SIG-M5 treated with dmso at 0.1 percent for 504 hours (cell line): ENCODE measurements around the gene COA1.
"Not testable (repeated sequence)": the region's sequence is repeated elsewhere in the genome, so short reads cannot be mapped to it uniquely, and the experiment has no call there.

ENCODE experiments used
- DNase-seq: peaks from one replicate; lab custom pipeline; 2025; ENCODE audit not compliant: unreplicated experiment; lab: John Stamatoyannopoulos, UW

The COA1 gene

GRCh38 chr7:43634384-43634783 is 94.9 kb downstream of the COA1 start:
- no peak for DNase-seq

DNA sequence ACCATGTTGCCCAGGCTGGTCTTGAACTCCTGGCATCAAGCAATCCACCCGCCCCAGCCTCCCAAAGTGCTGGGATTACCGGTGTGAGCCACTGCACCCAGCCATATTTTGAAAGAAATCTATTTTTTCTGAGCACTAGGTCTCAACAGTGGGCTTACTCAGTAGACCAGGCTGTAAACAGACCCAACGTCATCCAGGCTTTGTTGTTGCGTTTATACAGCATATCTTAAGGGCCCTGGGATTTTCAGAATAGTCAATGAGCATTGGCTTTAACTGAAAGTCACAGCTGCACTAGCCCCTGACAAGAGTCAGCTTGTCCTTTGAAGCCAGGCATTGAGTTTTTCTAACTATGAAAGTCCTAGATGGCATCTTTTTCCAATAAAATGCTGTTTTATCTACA is 96.6 kb downstream of the COA1 start:
- no peak for DNase-seq

DNA sequence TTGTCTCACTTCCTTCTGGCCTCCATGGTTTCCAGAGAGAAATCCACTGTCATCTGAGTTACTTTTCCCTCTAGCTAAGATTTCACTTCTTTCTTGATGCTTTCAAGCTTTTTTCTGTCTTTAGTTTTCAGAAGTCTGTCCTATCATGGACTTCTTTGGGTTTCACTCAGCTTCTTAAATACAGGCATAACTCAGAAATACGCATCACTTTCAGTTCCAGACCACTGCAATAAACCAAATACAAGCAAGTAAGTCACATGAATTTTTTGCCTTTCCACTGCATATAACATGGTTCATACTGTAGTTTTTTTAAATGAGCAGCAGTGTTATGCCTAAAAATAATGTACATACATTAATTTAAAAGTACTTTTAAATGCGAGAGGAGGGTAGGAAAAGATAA is 97.8 kb downstream of the COA1 start:
- no peak for DNase-seq

DNA sequence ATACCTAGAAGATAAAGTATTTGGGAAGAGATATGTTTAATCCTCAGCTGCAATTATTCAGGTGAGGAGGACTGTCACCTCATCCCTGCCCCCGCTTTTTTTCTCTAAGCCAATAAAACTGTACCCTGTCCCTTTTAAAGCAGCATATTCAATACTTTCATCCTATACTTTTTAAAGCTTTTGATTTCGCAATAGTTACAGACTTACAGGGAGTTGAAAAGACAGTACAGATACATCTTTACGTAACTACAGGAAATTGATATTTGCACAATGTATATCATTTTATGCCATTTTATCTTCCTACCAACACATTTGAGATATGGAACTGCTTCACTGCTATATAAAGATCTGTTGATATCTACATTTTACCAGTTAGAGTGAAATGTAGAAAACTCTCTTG is 98.8 kb downstream of the COA1 start:
- peak; percentile 42 for DNase-seq

DNA sequence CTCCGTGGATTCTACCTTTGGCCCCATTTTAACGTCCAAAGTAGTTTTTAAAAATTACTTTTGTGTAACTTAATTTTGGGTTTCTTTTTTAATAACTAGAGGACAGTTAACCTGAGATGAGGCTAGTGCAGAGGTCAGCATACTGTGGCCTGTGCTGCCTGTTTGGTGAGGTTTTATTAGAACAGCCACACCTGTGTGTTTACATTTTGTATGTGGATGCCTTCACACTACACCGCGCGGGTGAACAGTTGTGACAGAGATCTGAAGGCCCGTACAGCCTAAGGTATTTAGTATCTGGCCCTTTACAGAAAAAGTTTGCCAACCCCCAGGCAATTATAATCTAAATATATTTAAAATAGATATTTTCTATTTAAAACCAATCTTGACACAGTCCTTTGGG is 99.5 kb downstream of the COA1 start:
- DNase-seq = no peak

- DNase-seq = no peak
Observed at GRCh38 chr7:43628431-43628830, 100.9 kb downstream of the COA1 start.

DNA sequence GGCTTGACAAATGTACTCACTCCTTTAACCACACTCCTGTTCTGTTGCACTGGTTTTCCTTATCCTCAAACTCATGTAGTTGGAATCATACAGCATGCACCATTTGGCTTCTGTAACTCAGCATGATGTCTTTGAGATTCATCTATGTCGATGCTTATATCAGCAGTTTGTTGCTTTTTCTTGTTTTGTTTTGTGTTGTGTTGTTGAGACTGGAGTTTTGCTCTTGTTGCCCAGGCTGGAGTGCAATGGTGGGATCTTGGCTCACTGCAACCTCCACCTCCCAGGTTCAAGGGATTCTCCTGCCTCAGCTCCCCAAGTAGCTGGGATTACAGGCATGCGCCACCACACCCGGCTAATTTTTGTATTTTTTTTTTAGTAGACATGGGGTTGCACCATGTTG is 101.5 kb downstream of the COA1 start:
- not testable (repeated sequence) for DNase-seq

DNA sequence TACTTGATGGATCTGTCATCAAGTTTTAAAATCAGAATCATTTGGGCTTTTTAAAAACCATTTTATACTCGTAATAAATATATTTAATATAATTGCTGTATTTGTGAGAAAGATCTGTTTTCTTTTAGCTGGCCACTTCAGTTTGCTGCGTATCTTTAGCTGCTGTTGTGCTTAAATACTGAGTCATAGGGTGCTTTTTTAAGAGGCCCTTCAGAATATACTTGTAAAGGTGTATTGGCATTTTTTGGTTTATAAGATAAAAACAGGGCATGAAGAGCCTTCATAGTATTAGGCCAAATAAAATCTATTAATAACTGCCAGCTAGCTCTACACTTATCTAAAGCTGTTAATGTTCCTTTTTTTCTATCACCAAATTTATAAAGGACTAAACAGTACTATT is 102.6 kb downstream of the COA1 start:
- DNase-seq = no peak

GRCh38 chr7:43625980-43626379 is 103.3 kb downstream of the COA1 start:
- DNase-seq = no peak

GRCh38 chr7:43625453-43625852 is 103.9 kb downstream of the COA1 start:
- no peak for DNase-seq

DNA sequence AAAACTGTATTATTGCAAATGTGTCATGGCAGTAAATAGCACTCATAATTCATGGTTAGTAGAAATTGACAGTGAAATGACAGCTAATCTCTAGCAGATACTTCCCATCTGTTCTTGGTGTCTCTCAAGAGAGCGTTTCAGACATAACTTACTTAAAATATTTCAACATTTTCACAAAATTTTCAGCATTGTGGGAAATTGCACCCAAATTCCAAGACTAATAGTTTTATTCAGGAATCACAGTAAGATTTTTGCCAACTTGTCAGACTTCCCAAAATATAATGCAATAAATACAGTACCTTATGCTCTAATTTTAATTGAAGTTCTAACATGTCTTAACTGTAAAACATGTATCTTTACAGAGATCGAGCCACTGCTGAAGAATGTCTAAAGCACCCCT is 105.2 kb downstream of the COA1 start:
- no peak for DNase-seq

DNA sequence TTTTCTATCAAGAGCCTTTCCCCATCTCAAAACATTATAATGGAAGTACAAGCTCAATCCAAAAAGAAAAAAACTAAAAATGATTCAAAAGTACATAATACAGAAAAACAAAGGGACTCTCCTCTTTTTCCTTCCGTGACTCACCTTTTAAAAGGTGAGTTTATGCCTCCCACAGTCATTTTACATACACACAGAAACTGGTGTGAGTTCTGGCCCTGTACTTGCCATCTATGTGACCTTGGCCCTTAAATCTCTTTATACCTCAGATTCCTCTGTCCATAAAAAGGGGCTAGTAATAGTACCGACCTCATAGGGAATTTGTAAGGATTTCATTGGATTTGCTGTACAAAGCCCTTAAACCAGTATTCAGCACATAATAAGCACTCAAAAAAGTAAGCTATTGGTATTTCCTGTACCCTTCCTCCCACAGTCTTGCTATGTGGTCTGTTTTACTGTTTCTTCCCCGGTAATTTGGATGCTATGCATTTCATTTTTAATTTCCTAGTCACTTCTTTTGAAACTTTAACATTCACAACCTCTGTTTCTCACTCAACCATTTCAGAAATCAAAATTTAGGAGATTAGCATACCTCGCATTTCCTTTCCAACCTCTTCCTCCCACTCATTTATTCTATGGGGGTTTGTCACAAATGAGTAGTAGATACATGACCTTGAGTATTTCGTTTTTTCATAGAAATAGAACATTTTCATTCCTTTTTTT is 107.4 kb downstream of the COA1 start:
- DNase-seq = no peak

DNA sequence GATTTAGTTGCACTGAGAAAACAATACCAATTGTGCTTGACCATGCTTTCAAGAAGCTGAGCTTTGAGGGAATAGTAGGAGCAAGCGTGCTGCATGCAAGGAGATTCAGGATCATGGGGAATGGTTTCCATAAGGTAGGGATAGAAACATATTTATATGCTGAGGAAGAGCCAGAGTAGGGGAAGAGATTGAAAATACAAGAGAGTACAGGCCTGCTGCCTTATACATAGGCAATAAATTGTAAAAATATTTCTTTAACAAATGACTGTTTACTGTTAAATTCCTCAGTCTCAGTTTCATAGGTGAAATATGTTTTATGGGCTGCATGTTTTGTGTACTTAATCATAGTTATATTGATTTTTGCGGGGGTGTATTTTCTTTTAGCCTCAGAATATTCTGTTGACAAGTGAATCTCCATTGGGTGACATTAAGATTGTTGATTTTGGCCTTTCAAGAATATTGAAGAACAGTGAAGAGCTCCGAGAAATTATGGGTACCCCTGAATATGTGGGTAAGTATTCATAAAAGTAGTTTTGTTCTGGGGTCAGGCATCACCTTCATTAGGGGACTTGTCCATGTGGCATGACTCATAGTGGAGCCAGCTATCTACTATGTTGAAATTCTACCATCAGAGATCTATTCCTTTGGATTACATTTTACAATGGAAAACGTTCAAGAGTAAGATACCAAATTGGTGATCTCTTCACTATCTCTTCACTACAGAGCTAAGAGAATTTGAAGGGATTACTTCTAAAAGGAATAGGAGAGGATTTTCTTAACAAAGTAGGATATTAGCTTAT is 109.9 kb downstream of the COA1 start:
- DNase-seq = no peak

- DNase-seq = no peak
Observed at GRCh38 chr7:43618073-43618472, 111.2 kb downstream of the COA1 start.

GRCh38 chr7:43616977-43617376 is 112.3 kb downstream of the COA1 start:
- no peak for DNase-seq

DNA sequence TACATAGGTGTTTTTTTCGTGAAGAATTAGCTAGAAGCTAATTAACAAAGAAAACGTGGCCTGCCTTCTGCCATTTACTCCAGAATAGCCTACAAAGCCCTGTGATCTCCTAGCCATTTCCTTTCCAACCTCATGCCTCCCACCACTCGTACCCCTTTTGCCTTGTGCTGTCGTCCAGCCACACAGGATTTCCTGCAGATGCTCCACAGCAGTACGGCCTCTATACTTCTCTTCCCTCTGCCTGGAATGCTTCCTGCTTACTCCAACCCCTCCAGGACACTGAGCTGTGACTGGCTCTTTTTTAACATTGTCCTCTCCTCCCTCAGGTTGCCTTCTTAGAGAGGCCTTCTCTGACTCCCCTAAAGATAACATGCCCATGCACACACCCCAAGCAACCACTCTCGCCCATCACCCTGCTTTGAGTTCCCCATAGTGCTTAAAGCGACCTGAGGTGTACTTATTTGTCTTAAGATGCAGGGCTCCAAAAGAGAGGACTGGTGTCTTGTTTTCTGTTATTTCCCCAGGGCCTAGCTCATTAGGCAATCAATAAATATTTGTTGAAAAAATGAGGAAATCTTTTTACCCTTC is 113.7 kb downstream of the COA1 start:
- DNase-seq = no peak

- no peak for DNase-seq
Observed at GRCh38 chr7:43612599-43613589, 116.4 kb downstream of the COA1 start.

DNA sequence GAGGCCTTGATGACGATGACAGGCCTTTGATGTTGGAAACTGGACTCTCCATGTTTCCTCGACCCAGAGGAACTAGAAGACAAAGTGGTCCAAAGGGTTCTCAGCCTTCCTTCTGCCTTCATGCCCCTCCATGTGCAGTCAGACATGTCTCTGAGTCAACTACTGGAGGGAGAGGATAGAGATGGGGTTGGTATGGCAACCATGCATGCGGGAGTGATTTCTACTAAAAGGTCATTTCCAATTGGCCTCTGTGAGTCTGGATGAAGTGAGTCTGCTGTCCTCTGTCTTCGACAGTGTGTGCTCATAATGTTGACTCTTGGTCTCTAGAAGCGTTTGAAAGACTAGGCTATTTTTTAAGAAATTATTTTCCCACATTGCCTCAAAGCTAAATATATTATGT is 117.2 kb downstream of the COA1 start:
- no peak for DNase-seq

DNA sequence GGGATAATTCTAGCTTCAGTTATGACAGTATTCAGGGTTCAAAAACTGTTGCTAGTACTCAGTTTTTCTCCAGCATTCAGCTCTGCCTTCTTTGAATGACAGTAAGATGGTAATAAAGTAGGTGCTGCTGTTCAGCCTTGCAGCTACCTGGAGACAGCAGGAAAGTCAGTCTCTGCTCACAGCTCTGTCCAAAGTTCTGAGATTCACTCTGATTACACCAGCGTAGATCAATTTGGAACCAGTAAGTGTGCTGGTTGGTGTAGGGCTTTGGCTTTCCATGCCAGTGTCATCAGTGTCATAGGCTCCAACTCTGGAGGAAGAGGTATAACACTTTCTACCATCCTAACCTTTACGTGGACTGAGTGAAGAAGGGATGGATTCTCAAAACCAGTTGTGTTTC is 120.2 kb downstream of the COA1 start:
- DNase-seq = no peak

DNA sequence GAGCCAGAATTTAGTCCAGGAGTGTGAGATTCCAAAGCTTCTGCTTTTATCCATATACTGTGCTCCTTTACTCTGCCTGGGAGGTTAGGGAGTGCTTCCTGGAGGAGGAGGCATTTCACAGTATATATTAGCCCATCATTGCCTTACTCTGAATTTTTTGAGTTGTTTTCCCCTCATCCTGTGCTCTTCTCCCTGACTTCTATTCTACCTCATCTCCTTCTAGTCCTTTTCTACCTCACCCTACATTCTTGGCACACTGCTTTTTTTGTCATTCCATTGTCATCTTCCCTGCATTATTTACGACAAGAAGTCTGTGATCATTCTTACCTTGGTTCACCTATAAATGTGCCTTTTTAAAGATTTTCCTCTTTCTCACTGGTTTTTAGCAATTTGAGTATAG is 125.1 kb downstream of the COA1 start:
- DNase-seq = no peak

DNA sequence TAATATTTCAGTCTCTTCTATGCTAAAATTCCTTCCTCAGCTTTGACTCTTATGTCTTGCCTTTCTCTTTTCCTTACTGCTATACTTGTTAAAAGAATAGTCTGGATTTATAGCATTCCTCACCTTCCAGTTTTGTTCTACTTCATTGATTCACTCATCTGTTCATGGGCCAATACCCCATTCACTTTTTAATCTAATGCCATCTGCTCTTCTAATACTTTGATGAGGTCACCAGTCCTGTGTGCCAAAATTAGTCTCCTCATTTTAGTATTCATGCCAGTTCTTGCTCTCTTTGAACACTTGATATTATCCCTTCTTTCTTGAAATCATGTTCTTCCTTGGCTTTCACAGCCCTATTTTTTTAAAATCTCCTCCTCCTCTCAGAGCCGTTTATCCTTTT is 127.1 kb downstream of the COA1 start:
- no peak for DNase-seq
